ENCODE results near the gene WSCD1.

WSCD1 gene

DNA sequence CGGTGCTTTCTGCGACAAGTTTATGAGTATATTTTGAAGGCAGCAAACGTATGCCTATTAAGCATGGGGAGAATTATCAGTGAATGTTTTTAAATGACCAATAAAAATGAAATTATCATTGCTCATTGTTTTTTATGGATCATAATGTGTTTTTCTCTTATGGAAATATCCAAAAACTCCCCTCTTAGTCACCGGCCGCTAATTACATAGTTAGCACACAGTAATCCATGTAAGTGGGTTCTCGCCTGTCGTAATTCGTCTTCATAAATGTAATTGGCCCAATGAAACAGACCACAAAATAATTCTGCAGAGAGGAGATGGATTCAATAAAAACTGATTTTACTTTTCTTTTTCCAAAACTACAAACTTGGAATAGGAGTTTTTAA is 69.3 kb downstream of the WSCD1 start:
- no peak overlapping the region for H3K4me3 ChIP-seq (ENCODE audit: low read length)
- no peak for DNase-seq (ENCODE audit: low read depth, low spot score)

DNA sequence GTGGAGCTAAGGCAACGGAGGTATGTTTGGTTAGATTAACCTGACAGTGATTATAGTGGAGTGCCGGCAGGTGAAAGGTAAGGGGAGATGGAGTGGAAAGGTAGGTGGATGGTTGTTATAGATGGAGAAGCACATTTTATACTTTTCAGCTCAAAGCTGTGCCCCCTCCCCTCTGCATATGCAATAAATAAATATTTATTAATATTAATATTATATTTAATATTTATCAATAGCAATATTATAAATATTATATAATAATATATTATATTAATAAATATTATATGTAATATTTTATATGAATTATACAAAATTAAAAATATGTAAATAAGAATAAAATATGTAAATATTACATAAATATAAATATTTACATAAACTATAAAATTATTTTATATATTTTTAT is 70.0 kb downstream of the WSCD1 start:
- DNase-seq (ENCODE audit: low read depth, low spot score): no peak

DNA sequence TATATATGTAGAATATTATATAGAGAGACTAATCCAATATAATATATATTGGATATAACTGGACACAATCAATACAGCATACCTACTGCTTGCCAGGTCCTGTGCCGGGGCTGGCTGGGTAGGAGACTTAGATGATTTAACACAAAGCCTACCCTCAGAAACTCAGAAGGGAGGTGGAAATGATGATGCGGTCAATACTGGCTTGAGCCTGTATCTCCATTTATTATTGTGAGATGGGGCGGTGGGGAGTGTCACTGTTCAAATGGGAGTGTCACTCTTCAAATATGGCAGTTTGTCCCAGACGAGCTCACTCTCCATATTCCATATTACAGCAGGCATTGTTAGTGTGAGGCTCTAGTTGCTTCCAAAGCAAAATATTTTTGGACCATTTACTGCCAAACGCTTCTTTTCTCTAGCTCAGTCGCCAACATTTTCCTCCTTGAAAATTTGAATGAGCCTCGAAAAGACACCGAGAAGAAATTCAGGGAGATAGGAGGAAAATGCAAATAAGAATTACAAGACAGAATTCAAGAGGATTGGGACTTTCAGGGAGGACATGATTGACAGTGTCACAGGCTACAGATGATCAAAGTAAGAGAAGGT is 70.7 kb downstream of the WSCD1 start:
- DNase-seq (ENCODE audit: low read depth, low spot score): no peak
- no peak overlapping the region for H3K4me3 ChIP-seq (ENCODE audit: low read length)

More for the DNA sequence above, 70.0 kb downstream of the WSCD1 start:
- H3K4me3 ChIP-seq (ENCODE audit: low read length): no peak overlapping the region

DNA sequence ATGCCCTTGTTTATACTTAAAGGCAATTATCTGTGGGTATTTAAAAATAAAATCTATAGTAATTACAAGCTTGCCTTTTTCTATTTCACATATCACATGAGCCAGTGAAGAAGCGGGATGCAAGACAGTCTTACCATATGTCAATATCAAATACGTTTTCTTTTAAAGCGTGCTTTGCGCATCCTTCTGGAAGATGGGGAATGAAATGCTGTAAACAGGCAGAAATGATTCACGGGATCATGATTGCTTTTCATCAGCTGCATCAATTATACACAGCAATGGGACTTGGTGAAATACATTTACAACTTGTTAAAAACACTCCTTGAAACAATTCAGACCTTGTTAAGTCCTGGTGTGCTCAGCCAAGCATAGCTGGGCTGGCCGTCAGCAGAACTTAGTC is 72.5 kb downstream of the WSCD1 start:
- no peak for DNase-seq (ENCODE audit: low read depth, low spot score)
- H3K4me3 ChIP-seq (ENCODE audit: low read length): no peak overlapping the region

DNA sequence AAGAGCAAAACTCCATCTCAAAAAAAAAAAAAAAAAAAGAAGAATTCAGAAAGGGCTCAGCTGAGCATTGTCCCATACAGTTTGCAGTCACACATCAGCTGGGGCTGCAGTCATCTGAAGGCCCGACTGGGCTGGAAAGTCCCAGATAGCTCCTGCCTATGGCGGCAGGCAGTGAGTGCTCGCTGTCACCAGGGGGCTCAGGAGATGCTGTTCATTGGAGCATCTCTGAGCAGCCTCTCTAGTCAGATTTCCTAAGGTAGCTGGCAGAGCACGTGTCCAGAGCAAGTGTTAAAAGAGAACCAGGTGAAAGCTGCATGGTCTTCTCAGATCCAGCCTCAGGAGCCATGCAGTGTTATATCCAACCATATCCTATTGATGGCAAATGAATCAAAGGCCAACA is 75.8 kb downstream of the WSCD1 start:
- DNase-seq (ENCODE audit: low read depth, low spot score): no peak
- H3K4me3 ChIP-seq (ENCODE audit: low read length): no peak overlapping the region

DNA sequence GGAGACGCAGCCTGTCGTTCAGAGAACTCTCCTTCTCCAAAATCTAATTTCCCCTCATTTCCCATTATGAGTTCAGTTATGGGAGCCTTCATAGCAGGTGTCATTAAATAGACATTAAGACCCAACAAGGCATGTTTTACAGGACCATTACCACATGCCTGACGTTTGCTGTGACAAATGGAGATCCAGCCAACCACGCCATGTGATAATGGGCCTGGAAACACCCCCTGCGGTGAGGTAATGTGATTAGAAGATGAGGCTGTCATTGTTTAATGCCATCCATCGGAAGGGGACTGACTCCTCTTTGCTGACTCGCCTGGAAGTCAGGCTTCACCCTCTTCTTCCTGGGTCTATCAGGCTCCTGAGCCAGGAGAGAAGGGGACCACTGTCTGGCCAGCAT is 76.9 kb downstream of the WSCD1 start:
- DNase-seq (ENCODE audit: low read depth, low spot score): no peak
- H3K4me3 ChIP-seq (ENCODE audit: low read length): no peak overlapping the region

DNA sequence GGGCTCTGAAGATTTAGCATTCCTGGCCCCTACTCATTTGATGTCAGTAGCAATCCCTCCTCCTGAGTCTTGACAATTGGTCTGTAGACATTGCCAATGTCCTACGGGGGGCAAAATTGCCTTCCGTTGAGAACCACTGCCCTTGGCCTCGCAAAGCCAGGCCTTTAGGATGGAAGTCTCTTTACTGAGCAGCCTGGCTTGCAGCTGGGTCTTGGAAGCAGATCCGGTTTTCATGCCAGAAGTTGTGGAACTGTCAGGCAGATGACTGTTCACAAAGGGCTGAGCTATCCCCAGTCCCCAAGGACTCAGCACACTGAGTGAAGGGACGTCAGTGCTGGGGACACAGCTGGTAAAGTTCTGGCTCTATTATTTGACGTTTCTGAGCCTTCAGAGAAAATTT is 83.2 kb downstream of the WSCD1 start:
- DNase-seq (ENCODE audit: low read depth, low spot score): no peak
- H3K4me3 ChIP-seq (ENCODE audit: low read length): no peak overlapping the region

DNA sequence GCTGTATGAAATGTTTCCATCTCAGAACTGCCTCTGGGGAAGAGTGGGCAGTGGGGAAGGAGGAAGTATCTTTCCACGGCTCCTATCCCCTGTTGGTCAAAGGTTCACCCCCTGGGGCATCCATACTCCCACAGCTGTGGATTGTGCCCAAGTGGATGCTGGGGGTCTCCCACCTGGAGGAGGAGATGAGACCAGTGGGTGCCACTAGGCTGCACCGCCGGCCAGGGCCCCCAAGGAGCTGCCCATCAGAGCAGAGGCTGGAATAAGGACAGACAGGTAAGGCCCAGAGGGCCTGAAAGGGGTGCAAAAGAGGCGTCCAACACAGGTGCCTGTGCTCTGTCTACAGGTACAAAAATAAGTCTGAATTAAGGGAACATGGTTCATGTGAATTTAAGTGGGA is 87.5 kb downstream of the WSCD1 start:
- no peak overlapping the region for H3K4me3 ChIP-seq (ENCODE audit: low read length)
- DNase-seq (ENCODE audit: low read depth, low spot score): no peak

DNA sequence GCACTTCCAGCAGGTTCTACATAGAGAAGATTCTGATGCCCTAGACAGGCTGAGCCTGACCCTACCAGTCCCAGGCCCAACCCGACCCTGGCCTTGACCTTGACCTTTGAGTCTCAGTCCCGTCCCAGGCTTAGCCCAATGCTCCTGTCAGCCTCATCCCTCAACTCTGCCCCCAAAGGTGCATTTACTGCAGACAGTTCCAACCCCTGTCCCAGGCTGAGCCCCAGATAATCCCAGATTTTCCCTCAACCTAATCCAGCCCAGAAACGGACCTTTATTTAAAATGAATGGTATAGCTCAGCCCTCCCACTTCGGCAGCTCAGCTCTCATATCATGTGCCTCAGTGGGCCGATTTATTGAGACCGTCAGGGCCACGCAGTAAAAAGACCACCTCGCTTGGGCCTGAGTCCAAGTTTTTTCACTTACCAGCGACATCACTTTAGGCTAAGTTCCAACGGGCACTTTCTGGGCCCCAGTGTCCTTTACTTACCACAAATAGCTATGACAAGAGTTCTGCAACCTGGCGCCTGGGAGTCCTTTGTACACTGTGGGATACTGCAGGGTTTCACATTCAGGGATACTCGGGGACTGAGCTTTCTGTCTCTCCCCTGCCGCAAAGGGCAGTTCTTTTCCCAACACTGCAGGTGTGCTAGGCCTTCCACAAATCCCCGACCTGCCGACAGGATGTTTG is 89.5 kb downstream of the WSCD1 start:
- DNase-seq (ENCODE audit: low read depth, low spot score): no peak
- H3K4me3 ChIP-seq (ENCODE audit: low read length): no peak overlapping the region

DNA sequence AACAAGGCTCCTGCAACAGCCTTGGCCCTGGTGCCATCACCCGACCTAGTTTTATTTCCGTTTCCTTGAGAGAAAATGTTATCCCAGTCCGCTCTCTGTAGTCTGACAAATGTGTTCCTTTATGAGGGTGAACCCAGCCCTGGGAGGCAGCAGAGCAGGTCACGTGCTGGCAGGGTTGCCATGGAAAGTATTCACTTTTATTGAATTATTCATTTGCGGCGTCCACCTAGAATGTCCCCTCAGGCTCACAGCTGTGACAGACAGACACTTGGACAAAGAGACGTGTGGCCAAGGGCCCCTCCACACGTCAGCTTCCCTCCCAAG is 90.0 kb downstream of the WSCD1 start:
- no peak for DNase-seq (ENCODE audit: low read depth, low spot score)
- no peak overlapping the region for H3K4me3 ChIP-seq (ENCODE audit: low read length)

DNA sequence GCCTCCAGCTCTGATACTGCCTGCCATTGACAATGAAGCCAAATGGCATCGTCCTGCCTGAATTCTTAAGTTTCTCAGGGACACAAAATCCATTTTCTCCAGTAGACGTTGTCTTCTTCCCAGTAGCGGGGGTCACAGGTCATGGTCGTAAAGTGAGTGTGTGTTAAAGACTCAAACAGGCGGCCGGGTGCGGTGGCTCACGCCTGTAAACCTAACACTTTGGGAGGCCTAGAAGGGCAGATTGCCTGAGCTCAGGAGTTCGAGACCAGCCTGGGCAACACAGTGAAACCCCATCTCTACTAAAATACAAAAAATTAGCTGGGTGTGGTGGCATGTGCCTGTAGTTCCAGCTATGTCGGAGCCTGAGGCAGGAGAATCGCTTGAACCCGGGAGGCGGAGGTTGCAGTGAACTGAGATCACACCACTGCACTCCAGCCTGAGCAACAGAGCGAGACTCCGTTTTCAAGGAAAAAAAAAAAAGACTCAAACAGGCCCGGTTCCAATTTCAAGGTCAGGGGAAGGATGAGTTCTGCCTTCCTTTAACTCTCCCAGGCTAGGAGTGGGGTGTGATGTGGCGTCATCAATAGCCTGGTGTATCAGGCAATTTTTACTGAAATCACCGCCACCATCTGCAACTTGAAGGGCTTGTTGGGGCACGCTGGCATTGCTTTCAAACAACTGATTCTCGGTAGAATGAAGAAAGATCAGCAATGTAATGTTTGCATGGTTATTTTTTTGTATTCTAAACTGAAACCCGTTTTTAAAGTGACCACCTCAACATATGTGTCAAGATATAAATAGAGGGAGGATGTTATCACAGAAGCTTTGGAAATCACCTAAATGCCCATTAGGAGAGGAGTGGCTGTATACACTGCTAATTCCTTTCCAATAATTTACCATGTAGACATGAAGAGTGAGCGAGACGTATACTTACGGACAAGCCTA is 91.0 kb downstream of the WSCD1 start:
- no peak for DNase-seq (ENCODE audit: low read depth, low spot score)
- no peak overlapping the region for H3K4me3 ChIP-seq (ENCODE audit: low read length)

DNA sequence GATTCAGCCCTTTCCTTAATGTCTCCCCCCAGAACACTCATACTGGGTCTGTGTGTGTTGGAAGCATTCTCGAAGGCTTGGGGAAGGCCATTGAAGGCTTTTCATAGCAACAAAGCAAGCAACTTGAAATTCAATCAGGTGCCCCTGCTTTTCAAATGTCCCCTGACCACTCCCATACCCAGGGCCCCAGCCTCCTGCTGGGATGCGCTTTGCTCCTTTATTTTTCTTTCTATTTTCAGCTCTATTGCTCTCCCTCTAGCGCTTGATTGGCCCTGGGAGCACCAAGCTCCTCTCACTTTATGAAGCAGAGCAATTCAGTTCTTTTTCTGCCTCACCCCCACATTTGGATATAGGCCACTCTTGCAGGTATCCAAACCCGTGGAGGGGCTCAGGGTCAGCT is 92.0 kb downstream of the WSCD1 start:
- DNase-seq (ENCODE audit: low read depth, low spot score): no peak
- H3K4me3 ChIP-seq (ENCODE audit: low read length): no peak overlapping the region

DNA sequence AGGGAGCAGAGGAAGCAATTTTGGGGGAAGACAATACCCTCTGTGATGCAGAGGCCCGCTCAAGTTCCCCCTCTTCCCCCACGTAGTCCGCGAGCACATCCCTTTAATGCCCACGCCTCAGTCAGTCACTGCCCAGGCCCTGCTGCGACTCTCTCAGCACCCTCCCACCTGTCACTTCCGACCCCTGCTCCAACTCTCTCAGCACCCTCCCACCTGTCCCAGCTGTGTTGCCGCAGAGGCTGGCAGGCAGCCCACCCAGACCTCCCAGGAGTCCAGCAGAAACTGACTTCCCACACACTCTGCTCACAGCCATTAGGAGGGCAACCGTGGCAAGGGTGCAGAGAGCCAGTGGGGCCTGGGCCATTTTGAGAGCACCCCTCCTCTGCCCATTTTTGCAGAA is 92.7 kb downstream of the WSCD1 start:
- DNase-seq (ENCODE audit: low read depth, low spot score): no peak
- H3K4me3 ChIP-seq (ENCODE audit: low read length): no peak overlapping the region

DNA sequence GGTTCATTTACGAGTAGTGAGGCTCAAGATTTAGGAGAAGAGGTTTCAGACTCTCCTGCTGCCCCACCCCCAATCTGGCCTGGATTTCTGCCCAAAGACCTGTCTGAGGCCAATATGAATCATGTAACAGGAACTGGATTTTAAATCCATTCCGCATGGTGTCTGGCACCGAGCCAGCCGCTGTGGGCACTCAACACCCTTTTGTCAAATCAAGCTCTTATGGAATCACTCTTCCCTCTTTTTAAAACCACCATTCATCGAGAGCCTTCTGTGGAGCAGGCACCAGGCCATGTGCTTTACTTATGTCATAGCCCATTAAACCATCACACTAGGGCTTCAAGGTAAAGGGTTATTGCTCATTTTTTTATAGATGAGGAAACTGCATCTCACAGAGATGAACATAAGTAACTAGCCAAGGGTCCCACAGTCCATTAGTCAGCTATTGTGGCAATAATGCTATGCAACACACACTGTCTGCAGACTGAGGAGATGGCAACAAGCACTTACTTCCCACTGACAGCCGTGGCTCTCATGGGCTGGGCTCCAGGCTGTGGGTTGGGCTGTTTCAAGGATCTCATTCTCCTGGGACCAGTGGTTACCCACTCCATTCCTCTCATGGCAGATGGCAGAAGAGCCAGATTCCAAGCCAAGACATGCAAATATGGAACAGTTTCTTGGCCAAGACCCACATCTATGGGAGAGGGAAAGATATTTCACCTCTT is 93.6 kb downstream of the WSCD1 start:
- DNase-seq (ENCODE audit: low read depth, low spot score): no peak
- H3K4me3 ChIP-seq (ENCODE audit: low read length): no peak overlapping the region

DNA sequence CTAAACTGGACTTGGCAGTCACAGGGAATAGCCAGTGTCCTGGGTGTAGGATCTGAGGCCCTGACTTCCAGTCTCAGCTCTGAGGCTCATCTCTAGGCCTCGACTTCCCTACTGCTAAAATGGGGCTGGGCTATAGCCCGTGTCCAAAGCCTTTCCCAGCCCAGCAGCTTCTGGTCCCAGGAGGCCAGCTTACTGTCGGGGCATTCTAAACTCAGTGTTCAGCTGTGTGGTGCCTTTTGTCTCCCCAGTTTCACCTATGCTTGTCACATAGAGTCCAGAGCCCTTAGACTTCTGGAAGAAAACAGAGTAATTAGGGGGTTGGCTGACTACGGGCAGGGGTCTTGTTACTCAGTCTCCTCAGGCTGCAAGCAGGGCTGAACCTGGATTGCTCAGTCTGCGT is 94.8 kb downstream of the WSCD1 start:
- H3K4me3 ChIP-seq (ENCODE audit: low read length): no peak overlapping the region
- DNase-seq (ENCODE audit: low read depth, low spot score): no peak

DNA sequence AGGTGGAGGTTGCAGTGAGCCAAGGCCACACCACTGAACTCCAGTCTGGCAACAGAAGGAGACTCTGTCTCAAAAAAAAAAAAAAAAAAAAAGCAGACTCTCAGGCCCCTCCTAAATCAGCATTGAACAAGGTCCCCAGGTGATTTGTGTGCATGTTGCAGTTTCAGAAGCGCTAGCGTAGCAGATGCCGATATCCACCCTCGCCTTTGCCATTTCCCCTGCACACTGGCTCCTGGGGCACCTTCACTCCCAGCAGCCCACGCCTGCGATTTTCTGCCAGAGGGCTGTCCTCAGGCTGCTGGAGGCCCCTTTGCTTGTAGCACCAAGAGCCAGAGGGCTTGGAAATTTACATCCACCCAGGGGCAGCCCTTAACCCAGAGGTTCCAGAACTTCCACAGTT is 95.6 kb downstream of the WSCD1 start:
- no peak overlapping the region for H3K4me3 ChIP-seq (ENCODE audit: low read length)
- DNase-seq (ENCODE audit: low read depth, low spot score): no peak

DNA sequence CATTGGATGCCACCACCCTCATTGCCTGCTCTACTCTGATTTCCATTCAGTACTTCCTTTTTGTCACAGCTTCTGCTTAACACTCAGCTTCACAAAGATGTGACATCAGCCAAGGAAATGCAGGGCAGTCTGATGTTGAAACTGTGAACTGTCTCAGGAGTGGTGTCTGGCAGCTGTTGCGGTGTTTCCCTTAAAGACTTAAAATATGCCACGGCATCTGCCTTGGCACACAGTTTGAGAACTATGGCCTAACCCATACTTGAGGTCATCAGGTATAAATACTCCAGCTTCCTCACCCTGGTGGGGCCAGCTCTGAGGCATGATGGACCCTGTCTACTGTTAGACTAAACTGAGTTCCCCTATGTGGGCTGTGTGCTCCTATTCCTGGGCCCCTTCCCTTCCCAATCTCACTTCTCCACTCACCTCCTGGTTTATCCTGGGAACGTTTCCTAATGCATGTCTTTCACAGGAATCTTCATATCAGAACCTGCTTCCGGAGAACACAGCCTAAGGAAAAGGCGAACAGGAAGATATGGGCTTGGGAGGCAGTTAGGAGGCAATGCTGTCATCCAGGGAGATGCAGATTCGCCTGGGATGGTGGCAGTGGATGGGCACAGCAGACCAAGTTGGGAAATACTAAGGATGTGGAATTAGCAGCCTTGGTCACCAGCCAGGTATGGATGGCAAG is 96.5 kb downstream of the WSCD1 start:
- no peak for DNase-seq (ENCODE audit: low read depth, low spot score)
- H3K4me3 ChIP-seq (ENCODE audit: low read length): no peak overlapping the region

DNA sequence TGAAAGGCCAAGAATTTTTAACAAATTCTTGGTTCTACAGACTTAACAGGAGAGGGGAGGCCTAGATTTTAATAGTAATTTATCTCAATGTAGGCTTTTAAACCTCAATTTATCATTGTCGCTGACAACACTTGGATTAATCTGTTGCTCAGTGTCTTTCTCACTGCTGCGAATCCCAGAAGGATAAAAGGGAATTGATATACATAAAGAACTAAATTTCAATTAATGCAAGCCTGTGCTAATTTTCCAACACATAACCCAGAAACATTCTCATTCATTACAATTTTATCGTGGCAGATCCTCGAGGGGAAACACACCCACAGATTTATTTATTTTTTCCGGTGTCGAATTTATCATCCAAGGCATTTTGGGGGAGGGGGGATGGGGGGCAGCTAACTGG is 98.1 kb downstream of the WSCD1 start:
- no peak for DNase-seq (ENCODE audit: low read depth, low spot score)
- H3K4me3 ChIP-seq (ENCODE audit: low read length): no peak overlapping the region

DNA sequence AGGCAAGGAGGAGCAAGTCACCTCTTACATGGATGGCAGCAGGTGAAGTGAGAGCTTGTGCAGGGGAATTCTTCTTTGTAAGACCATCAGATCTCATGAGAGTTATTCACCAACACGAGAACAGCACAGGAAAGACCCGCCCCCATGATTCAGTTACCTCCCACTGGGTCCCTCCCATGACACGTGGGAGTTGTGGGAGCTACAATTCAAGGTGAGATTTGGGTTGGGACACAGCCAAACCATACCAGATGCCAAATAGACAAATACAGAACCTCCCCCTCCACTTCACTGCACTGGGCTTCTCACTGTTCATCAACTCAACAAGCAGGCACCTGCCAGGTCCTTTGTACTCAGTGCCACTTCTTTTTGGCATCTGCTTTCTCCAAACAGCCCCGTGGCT is 100.2 kb downstream of the WSCD1 start:
- H3K4me3 ChIP-seq (ENCODE audit: low read length): no peak overlapping the region
- no peak for DNase-seq (ENCODE audit: low read depth, low spot score)
